Measurements from ENCODE around the gene KCNH1. TPM values are rescaled to one million over a fixed set of nuclear protein-coding genes. Genes with fewer than 3 reads are reported as not detected.
A peak's percentile ranks its signal among the peaks of the same experiment; 100 is the strongest.

KCNH1 gene
- total and polyA plus RNA-seq, 2 donors from 2014 or later, result 0.54 TPM; not detected in 1

GRCh38 chr1:210754878-210755665 lies 378.9 kb downstream of the KCNH1 start:
- Histone ChIP-seq H3K36me3 (ENCODE audit: control insufficient read depth in 2 of 3, insufficient read depth in 3 of 3, low read length in 3 of 3) (no peaks in the 10 kb centered on the region), H3K4me3 (ENCODE audit: low read length in 3 of 3) (no peak overlapping the region), H3K9ac (ENCODE audit: low read length in 3 of 3) (no peak overlapping the region), H3K27ac (ENCODE audit: low read depth in 2 of 2, low read length in 2 of 2) (no peak overlapping the region), H3K27me3 (ENCODE audit: control insufficient read depth, insufficient read depth, low read length) (no peaks in the 10 kb centered on the region), H3K4me1 (ENCODE audit: control insufficient read depth in 2 of 3, insufficient read depth in 2 of 3, low read depth in 1 of 3, low read length in 3 of 3) (no peaks in the 10 kb centered on the region), H3K9me3 (ENCODE audit: control insufficient read depth in 2 of 3, insufficient read depth in 1 of 3, low read length in 3 of 3) (peaks cover 0 to 1% (median 0%) of the 10 kb centered on the region in 3 donors)
- TF ChIP-seq CTCF (IDR thresholded peaks at IDR 0.05; ENCODE audit: borderline replicate concordance, extremely low read depth, insufficient read depth), result no peak
- intact Hi-C loops (cut with DNase I), result no loop called here
- DNase-seq, result peak in 3 of 5 donors; percentile 40 to 44 (median 41)
- FAIRE-seq, result no peak

- intact Hi-C loops (cut with DNase I), result no loop called here
- DNase-seq, result peak in 1 of 5 donors; percentile 32
- no peak overlapping the region for H3K9ac ChIP-seq (ENCODE audit: low read length in 3 of 3)
- no peaks in the 10 kb centered on the region for H3K9me3 ChIP-seq (ENCODE audit: control insufficient read depth in 2 of 3, insufficient read depth in 1 of 3, low read length in 3 of 3)
- no peaks in the 10 kb centered on the region for H3K36me3 ChIP-seq (ENCODE audit: control insufficient read depth in 2 of 3, insufficient read depth in 3 of 3, low read length in 3 of 3)
- H3K4me1 ChIP-seq (ENCODE audit: control insufficient read depth in 2 of 3, insufficient read depth in 2 of 3, low read depth in 1 of 3, low read length in 3 of 3), result no peaks in the 10 kb centered on the region
- no peak overlapping the region for H3K4me3 ChIP-seq (ENCODE audit: low read length in 3 of 3)
- H3K27ac ChIP-seq (ENCODE audit: low read depth in 2 of 2, low read length in 2 of 2), result no peak overlapping the region
- H3K27me3 ChIP-seq (ENCODE audit: control insufficient read depth, insufficient read depth, low read length), result no peaks in the 10 kb centered on the region
- no peak for TF ChIP-seq CTCF (IDR thresholded peaks at IDR 0.05; ENCODE audit: borderline replicate concordance, extremely low read depth, insufficient read depth)
- FAIRE-seq, result no peak
These were observed 382.0 kb downstream of the KCNH1 start for GRCh38 chr1:210751911-210752310.

GRCh38 chr1:210750468-210750867 lies 383.5 kb downstream of the KCNH1 start:
- H3K36me3 ChIP-seq (ENCODE audit: control insufficient read depth in 2 of 3, insufficient read depth in 3 of 3, low read length in 3 of 3), result no peaks in the 10 kb centered on the region
- H3K4me3 ChIP-seq (ENCODE audit: low read length in 3 of 3), result no peak overlapping the region
- H3K4me1 ChIP-seq (ENCODE audit: control insufficient read depth in 2 of 3, insufficient read depth in 2 of 3, low read depth in 1 of 3, low read length in 3 of 3), result no peaks in the 10 kb centered on the region
- H3K9me3 ChIP-seq (ENCODE audit: control insufficient read depth in 2 of 3, insufficient read depth in 1 of 3, low read length in 3 of 3), result no peaks in the 10 kb centered on the region
- intact Hi-C loops (cut with DNase I), result no loop called here
- TF ChIP-seq CTCF (IDR thresholded peaks at IDR 0.05; ENCODE audit: borderline replicate concordance, extremely low read depth, insufficient read depth), result no peak
- DNase-seq, result no peak
- H3K27me3 ChIP-seq (ENCODE audit: control insufficient read depth, insufficient read depth, low read length), result no peaks in the 10 kb centered on the region
- H3K9ac ChIP-seq (ENCODE audit: low read length in 3 of 3), result no peak overlapping the region
- no peak for FAIRE-seq
- no peak overlapping the region for H3K27ac ChIP-seq (ENCODE audit: low read depth in 2 of 2, low read length in 2 of 2)

Measured in kidney (tissue), 14 donors.